Measurements from ENCODE around the gene XCL1. TPM values are rescaled to one million over a fixed set of nuclear protein-coding genes. Genes with fewer than 3 reads are reported as not detected.

Gene XCL1
- total RNA-seq, 2 donors from 2014 or later: 0.75 to 1.4 TPM

DNA sequence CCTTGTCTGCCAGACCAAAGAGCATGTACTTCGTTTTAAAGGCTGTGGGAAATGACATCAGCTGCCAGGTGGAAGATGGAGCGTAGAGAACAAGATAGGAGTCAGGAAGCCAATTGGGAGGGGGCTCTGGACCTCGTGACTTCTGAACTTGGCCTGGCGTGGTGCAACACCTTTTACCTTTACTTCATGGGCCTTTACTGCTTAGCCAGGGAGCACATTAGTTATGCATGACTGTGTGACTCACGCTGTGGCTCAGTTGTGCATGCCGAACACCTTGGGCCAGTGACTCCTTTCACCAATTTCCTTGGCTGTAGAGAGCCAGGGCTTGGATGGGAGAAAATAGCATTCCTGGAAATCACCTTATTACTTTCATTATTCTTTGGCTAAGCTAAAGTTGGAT, 7.2 kb downstream of the XCL1 start:
- H3K27ac ChIP-seq (ENCODE audit: low read depth, low read length): no peak overlapping the region
- H3K9ac ChIP-seq (ENCODE audit: extremely low read depth, low read length, poor library complexity, severe bottlenecking): no peak overlapping the region
- DNase-seq: peak; percentile 48
- WGBS, 2 experiments (ENCODE audit: insufficient coverage in 1 of 2, insufficient read length in 1 of 2): 90 to 92% methylated on average over 4 to 6 of the region's 6 CpGs
- Mint-ChIP-seq H3K36me3 (ENCODE audit: low read depth) (peaks cover 6% of the 10 kb centered on the region), H3K4me1 (peaks cover 13% of the 10 kb centered on the region), H3K4me3 (no peak overlapping the region), H3K27me3 (ENCODE audit: insufficient read depth) (no peaks in the 10 kb centered on the region), H3K27ac (no peak overlapping the region), H3K9me3 (peaks cover 12% of the 10 kb centered on the region)
- no peaks in the 10 kb centered on the region for H3K36me3 ChIP-seq (ENCODE audit: control insufficient read depth, insufficient read depth, low read length)
- H3K27me3 ChIP-seq (ENCODE audit: control insufficient read depth, insufficient read depth, low read length, poor library complexity, severe bottlenecking): no peaks in the 10 kb centered on the region
- no peak overlapping the region for H3K4me3 ChIP-seq (ENCODE audit: low read length)
- no peaks in the 10 kb centered on the region for H3K4me1 ChIP-seq (ENCODE audit: control insufficient read depth, insufficient read depth, low read length)
- peaks cover 27% of the 10 kb centered on the region for H3K9me3 ChIP-seq (ENCODE audit: control insufficient read depth, low read length)
- TF ChIP-seq, protein P1, sequence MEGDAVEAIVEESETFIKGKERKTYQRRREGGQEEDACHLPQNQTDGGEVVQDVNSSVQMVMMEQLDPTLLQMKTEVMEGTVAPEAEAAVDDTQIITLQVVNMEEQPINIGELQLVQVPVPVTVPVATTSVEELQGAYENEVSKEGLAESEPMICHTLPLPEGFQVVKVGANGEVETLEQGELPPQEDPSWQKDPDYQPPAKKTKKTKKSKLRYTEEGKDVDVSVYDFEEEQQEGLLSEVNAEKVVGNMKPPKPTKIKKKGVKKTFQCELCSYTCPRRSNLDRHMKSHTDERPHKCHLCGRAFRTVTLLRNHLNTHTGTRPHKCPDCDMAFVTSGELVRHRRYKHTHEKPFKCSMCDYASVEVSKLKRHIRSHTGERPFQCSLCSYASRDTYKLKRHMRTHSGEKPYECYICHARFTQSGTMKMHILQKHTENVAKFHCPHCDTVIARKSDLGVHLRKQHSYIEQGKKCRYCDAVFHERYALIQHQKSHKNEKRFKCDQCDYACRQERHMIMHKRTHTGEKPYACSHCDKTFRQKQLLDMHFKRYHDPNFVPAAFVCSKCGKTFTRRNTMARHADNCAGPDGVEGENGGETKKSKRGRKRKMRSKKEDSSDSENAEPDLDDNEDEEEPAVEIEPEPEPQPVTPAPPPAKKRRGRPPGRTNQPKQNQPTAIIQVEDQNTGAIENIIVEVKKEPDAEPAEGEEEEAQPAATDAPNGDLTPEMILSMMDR (conservative IDR thresholded peaks at IDR 0.05): no peak

DNA sequence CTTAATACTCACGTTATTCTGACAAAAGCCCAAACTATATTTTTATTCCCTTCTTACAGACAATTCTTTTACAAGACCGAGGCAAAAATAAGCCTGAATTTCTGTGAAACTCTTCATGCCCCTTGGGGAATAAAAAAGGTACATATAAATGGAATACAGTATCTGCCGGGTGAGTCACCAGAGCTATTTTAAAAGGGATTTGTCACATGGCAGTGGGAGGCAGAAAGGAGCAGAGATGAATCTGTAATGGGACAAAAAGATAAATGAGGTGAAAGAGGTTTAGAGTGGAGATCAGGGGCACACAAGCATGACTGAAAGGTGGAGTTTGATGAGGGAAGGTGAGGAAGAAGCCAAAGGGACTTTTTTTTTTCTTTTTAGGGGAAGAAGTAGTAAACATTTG, 8.8 kb downstream of the XCL1 start:
- no peak overlapping the region for H3K9ac ChIP-seq (ENCODE audit: extremely low read depth, low read length, poor library complexity, severe bottlenecking)
- H3K36me3 ChIP-seq (ENCODE audit: control insufficient read depth, insufficient read depth, low read length): no peaks in the 10 kb centered on the region
- Mint-ChIP-seq H3K4me3 (no peak overlapping the region), H3K36me3 (ENCODE audit: low read depth) (peaks cover 6% of the 10 kb centered on the region), H3K27me3 (ENCODE audit: insufficient read depth) (no peaks in the 10 kb centered on the region), H3K9me3 (peaks cover 12% of the 10 kb centered on the region), H3K4me1 (peaks cover 2% of the 10 kb centered on the region), H3K27ac (no peak overlapping the region)
- H3K9me3 ChIP-seq (ENCODE audit: control insufficient read depth, low read length): peaks cover 27% of the 10 kb centered on the region
- TF ChIP-seq, protein P1 (conservative IDR thresholded peaks at IDR 0.05): no peak
- H3K27me3 ChIP-seq (ENCODE audit: control insufficient read depth, insufficient read depth, low read length, poor library complexity, severe bottlenecking): no peaks in the 10 kb centered on the region
- DNase-seq: no peak
- H3K4me3 ChIP-seq (ENCODE audit: low read length): no peak overlapping the region
- no peak overlapping the region for H3K27ac ChIP-seq (ENCODE audit: low read depth, low read length)
- no peaks in the 10 kb centered on the region for H3K4me1 ChIP-seq (ENCODE audit: control insufficient read depth, insufficient read depth, low read length)
- WGBS, 2 experiments (ENCODE audit: insufficient coverage in 1 of 2, insufficient read length in 1 of 2): 92 to 96% methylated on average over 1 to 3 of the region's 3 CpGs

DNA sequence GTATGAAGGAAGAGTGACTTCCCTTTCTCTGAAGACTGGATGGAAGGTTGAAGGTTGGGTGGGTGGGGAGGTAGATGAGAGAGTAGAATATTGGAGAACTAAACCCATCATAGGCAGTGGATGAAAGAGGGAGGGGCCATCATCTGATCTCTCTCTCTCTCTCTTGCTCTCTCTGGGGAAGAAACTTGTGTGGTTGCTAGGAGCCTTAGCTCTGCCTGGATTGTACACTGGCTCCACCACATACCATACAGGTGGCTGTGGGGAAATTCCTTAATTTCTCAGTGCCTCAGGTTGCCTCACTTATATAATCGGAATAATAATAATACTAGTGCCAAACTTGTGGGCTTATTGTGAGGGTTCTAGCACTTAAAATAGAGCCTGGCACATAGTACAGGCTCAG, 9.5 kb downstream of the XCL1 start:
- no peak overlapping the region for H3K27ac Mint-ChIP-seq
- H3K9ac ChIP-seq (ENCODE audit: extremely low read depth, low read length, poor library complexity, severe bottlenecking): no peak overlapping the region
- WGBS, 2 experiments (ENCODE audit: insufficient coverage in 1 of 2, insufficient read length in 1 of 2): 93% methylated on average over 1 of the region's 1 CpG; no CpG with 5 or more reads in 1 of the 2 experiments

More for the DNA sequence above, 9.5 kb downstream of the XCL1 start:
- Mint-ChIP-seq H3K4me3 (no peak overlapping the region), H3K4me1 (no peaks in the 10 kb centered on the region), H3K36me3 (ENCODE audit: low read depth) (peaks cover 3% of the 10 kb centered on the region), H3K9me3 (peaks cover 12% of the 10 kb centered on the region), H3K27me3 (ENCODE audit: insufficient read depth) (no peaks in the 10 kb centered on the region)
- Histone ChIP-seq H3K4me1 (ENCODE audit: control insufficient read depth, insufficient read depth, low read length) (no peaks in the 10 kb centered on the region), H3K27ac (ENCODE audit: low read depth, low read length) (no peak overlapping the region), H3K9me3 (ENCODE audit: control insufficient read depth, low read length) (peaks cover 27% of the 10 kb centered on the region), H3K4me3 (ENCODE audit: low read length) (peak overlapping the region; percentile 43), H3K36me3 (ENCODE audit: control insufficient read depth, insufficient read depth, low read length) (no peaks in the 10 kb centered on the region), H3K27me3 (ENCODE audit: control insufficient read depth, insufficient read depth, low read length, poor library complexity, severe bottlenecking) (peaks cover 4% of the 10 kb centered on the region)
- no peak for DNase-seq
- TF ChIP-seq, protein P1 (conservative IDR thresholded peaks at IDR 0.05): no peak

Data from endodermal cell (in vitro differentiated cells).